ENCODE results near the gene PBX4.

Gene PBX4

DNA sequence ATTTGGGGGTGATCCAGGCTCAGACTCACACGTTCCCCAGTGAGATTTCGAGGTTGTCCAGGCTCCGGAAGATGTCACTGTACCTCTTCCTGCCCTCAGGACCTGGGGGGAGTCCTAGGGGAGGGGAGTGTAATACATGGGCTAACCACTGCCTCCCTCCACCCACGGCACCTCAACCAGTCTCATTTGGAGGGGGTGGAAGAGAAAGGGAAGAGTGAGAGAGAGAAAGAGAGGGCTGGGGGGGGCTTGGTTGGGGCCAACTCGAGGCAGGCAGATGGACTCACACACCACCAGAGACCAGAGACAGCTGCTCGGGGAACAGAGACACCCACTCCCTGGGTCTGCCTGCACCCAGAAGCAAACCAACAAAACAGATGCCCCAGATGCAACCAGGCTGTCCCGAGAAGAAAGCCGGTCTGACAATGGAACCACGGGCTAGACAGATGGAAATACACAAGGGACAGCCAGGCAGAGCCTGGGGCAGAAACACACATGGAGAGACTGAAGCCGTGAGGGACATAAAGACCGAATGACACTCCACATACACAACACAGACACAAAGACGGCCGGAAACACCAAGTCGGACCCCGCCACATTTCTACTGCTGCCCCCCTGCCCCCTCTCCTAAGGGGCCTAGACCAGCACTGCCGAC is 24.1 kb upstream of the PBX4 start:
- Histone ChIP-seq H3K4me3 (ENCODE audit: low read depth, low read length) (peak overlapping the region; percentile 81), H3K4me1 (ENCODE audit: control insufficient read depth, insufficient read depth, low read length) (no peaks in the 10 kb centered on the region), H3K9me3 (ENCODE audit: control insufficient read depth, insufficient read depth, low read depth, low read length) (no peaks in the 10 kb centered on the region), H3K27ac (ENCODE audit: extremely low read depth, low read depth, low read length) (peak overlapping the region; percentile 46; the same call in 1 of the 2 replicates), H3K36me3 (ENCODE audit: control insufficient read depth in 2 of 2, insufficient read depth in 1 of 2, low read length in 2 of 2) (peaks cover 0 to 41% of the 10 kb centered on the region in 2 experiments; a peak in 2 of 3 replicates)
- CTCF ChIA-PET = no interaction called here
- POLR2A ChIA-PET = no interaction called here
- TF ChIP-seq ZNF335 (tag by site-specific recombination; conservative IDR thresholded peaks at IDR 0.05) (no peak), ZFHX2 (tag by site-specific recombination; conservative IDR thresholded peaks at IDR 0.05) (peak; percentile 44; the same call in 1 of the 2 replicates)
- TF ChIP-seq, protein P1, sequence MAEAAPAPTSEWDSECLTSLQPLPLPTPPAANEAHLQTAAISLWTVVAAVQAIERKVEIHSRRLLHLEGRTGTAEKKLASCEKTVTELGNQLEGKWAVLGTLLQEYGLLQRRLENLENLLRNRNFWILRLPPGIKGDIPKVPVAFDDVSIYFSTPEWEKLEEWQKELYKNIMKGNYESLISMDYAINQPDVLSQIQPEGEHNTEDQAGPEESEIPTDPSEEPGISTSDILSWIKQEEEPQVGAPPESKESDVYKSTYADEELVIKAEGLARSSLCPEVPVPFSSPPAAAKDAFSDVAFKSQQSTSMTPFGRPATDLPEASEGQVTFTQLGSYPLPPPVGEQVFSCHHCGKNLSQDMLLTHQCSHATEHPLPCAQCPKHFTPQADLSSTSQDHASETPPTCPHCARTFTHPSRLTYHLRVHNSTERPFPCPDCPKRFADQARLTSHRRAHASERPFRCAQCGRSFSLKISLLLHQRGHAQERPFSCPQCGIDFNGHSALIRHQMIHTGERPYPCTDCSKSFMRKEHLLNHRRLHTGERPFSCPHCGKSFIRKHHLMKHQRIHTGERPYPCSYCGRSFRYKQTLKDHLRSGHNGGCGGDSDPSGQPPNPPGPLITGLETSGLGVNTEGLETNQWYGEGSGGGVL (tag by site-specific recombination; IDR thresholded peaks at IDR 0.05) = peak; percentile 76

DNA sequence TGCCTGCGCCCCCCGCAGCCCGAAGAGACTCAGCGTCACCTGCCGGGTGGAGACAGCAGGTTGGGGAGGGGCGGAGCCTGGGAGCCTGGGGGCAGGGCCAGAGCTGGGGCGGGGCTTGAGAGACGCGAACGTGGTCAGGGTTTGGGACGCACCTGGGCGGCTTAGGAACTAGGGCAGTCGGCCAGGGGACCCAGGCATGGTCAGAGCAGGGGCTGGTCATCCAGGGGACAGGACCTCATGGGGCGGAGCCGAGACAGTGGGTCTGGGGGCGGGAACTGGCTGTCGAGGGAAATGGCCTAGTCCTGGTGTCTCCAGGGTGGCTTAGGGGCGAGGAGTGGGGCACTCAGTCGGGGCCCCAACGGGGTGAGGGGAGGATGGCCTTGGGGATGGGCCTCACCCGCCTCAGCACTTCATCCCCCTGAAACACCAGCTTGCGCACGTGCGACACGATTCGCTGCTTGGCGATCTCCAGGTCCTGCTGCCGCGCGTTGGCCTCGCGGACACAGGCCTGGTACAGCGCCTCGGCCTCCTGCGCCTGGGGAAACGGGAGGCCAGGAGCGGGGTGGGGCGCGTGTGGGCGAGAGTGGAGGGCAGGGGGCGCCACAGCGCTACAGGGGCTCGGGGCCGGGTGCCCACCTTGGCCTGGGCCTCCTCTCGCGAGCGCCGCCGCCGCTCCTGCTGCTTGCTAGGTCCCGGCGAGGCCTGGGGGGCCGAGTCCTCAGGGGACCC is 19.2 kb upstream of the PBX4 start:
- H3K9me3 ChIP-seq (ENCODE audit: control insufficient read depth, insufficient read depth, low read depth, low read length) = no peaks in the 10 kb centered on the region
- no peak for TF ChIP-seq ZNF146 (tag by site-specific recombination; IDR thresholded peaks at IDR 0.05)
- TF ChIP-seq, protein P2, sequence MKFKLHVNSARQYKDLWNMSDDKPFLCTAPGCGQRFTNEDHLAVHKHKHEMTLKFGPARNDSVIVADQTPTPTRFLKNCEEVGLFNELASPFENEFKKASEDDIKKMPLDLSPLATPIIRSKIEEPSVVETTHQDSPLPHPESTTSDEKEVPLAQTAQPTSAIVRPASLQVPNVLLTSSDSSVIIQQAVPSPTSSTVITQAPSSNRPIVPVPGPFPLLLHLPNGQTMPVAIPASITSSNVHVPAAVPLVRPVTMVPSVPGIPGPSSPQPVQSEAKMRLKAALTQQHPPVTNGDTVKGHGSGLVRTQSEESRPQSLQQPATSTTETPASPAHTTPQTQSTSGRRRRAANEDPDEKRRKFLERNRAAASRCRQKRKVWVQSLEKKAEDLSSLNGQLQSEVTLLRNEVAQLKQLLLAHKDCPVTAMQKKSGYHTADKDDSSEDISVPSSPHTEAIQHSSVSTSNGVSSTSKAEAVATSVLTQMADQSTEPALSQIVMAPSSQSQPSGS (tag by site-specific recombination; IDR thresholded peaks at IDR 0.05; ENCODE audit: low read depth) = no peak
- TF ChIP-seq, protein P3, sequence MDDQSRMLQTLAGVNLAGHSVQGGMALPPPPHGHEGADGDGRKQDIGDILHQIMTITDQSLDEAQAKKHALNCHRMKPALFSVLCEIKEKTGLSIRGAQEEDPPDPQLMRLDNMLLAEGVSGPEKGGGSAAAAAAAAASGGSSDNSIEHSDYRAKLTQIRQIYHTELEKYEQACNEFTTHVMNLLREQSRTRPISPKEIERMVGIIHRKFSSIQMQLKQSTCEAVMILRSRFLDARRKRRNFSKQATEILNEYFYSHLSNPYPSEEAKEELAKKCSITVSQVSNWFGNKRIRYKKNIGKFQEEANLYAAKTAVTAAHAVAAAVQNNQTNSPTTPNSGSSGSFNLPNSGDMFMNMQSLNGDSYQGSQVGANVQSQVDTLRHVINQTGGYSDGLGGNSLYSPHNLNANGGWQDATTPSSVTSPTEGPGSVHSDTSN (CRISPR knock-in tag; IDR thresholded peaks at IDR 0.05) = no peak
- no peak for TF ChIP-seq ZNF549 (tag by site-specific recombination; IDR thresholded peaks at IDR 0.05)
- TF ChIP-seq SALL2 (tag by site-specific recombination; IDR thresholded peaks at IDR 0.05; ENCODE audit: borderline replicate concordance) = no peak
- TF ChIP-seq ZBTB21 (tag by site-specific recombination; IDR thresholded peaks at IDR 0.05) = no peak
- no peak for TF ChIP-seq ZNF10 (tag by site-specific recombination; IDR thresholded peaks at IDR 0.05)
- no peak for TF ChIP-seq ZNF555 (tag by site-specific recombination; conservative IDR thresholded peaks at IDR 0.05)
- no peak for TF ChIP-seq ZSCAN16 (tag by site-specific recombination; IDR thresholded peaks at IDR 0.05)
- no peak for TF ChIP-seq ZNF266 (tag by site-specific recombination; IDR thresholded peaks at IDR 0.05; ENCODE audit: low read depth)
- TF ChIP-seq OVOL3 (tag by site-specific recombination; IDR thresholded peaks at IDR 0.05) = no peak
- TF ChIP-seq KLF8 (tag by site-specific recombination; IDR thresholded peaks at IDR 0.05) = no peak
- TF ChIP-seq ZNF654 (tag by site-specific recombination; IDR thresholded peaks at IDR 0.05; ENCODE audit: low read depth) = no peak
- TF ChIP-seq ZNF544 (tag by site-specific recombination; IDR thresholded peaks at IDR 0.05) = no peak
- no peaks in the 10 kb centered on the region for H3K4me1 ChIP-seq (ENCODE audit: control insufficient read depth, insufficient read depth, low read length)
- H3K27ac ChIP-seq (ENCODE audit: extremely low read depth, low read depth, low read length) = no peak overlapping the region
- no peak overlapping the region for H3K4me3 ChIP-seq (ENCODE audit: low read depth, low read length)
- ChIA-PET POLR2A (no interaction called here), CTCF (no interaction called here)
- H3K36me3 ChIP-seq (ENCODE audit: control insufficient read depth in 2 of 2, insufficient read depth in 1 of 2, low read length in 2 of 2) = peaks cover 0 to 39% of the 10 kb centered on the region in 2 experiments; a peak in 2 of 3 replicates
